NCI-H345 treated with DMSO at 0.1 percent for 48 hours (cell line): ENCODE measurements around the gene FBF1.
A peak's percentile ranks its signal among the peaks of the same experiment; 100 is the strongest.
"Not testable (repeated sequence)": the region's sequence is repeated elsewhere in the genome, so short reads cannot be mapped to it uniquely, and the experiment has no call there.

Source experiments
- DNase-seq: peaks from one replicate; lab custom pipeline; 2025; ENCODE audit not compliant: unreplicated experiment; lab: John Stamatoyannopoulos, UW

FBF1 gene, protein sequence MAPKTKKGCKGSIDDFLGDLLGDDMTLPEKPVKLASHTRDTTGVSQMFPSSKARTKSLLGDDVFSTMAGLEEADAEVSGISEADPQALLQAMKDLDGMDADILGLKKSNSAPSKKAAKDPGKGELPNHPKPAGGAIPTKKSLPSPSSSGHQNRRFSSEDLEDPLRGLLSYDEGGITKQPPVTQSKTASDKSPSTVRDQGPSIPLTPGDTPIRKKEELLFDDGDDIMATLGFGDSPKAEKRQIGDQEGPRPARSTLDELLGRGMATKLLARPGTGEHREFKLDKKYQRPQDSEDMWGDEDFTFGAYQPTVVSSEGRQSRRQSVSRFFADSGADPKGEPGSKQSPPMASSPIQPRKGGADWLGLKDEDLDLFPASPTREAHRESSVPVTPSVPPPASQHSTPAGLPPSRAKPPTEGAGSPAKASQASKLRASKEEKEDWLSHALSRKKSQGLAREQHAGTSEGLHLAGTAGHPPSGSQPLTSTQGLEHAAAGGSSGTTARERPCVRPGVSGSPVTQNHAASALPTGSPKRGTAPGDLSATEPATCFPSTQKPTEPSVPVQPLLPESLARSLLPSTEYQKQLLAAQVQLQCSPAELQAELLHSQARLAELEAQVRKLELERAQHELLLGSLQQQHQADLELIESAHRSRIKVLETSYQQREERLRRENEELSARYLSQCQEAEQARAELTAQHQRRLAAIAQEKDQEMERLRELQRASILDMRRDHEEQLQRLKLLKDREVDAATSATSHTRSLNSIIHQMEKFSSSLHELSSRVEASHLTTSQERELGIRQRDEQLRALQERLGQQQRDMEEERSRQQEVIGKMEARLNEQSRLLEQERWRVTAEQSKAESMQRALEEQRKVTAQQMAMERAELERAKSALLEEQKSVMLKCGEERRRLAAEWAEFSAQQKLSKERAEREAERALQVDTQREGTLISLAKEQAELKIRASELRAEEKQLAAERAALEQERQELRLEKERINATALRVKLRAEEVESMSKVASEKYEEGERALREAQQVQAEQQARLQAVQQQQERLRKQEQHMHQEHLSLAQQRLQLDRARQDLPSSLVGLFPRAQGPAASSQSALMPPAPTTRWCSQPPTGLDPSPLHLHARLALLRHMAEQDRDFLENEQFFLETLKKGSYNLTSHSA

DNA sequence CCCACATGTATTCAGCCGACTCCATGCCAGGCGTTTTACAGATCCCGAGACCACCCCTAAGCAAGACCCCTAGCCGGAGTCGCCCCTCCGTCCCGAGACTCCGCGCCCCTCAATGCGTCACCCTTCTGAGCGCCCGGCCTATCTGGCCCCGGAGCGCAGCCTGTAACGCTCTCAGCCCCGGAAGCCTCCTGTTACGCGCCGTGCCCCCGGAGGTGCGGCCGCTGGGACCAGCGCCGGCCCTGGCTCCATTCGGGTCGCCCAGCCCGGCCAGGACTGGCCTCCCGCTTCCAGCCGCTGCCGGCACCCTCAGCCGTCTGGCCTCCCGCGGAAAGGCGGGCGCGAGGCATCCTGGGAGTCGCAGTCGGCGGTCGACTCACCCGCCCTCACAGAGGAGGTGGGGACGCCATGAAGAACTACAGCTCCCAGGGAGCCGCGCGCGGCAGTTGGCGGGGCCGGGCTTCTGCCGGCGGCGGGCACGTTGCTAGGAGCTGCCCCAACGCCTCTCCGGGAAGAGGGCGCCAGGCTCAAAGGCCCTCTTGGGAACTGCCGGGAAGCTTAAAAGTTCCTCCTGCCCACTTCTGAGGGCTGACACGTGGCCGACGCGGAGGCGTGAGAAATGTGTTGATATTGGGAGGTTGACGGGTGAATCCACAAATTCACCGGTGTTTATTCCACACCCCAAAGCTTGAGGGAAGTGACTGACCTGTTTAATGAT, at the start of gene FBF1:
Gene FBF1, minus strand, starts transcription at position 316 of the 715 bp plus-strand sequence. CDS start 2,893 bp downstream, outside the sequence.
- peak; percentile 95 for DNase-seq

DNA sequence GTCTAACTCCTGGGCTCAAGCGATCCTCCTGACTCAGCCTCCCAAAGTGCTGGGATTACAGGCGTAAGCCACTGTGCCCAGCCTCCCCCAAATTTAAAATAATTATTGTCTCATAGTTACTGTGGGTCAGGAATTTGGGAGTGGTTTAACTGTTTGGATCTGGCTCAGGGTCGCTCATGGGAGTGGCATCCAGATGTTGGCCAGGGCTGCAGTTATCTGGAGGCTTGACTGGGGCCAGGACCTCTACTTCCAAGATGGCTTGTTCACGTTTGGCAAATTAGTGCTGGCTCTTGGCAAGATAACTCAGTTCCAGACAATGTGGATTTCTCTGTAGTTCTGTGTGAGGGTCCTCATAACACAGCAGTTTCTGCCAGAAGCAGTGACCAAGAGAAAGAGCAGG, 46.2 kb upstream of the FBF1 start:
- DNase-seq, result no peak

DNA sequence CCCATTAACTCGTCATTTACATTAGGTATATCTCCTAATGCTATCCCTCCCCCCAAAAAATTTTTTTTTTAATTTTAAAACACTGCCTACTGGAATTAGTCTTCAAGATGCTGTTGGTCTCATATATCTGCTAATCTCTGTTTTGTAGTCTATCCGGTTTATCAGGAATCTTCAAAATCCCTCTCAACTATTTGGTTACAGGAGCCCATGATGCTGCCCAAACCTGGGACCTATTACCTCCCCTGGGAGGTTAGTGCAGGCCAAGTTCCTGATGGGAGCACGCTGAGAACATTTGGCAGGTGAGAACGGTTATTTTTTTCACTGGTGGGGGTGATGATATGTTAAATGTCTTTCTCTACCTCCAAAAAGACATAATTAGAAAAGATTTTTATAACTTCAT, 45.1 kb upstream of the FBF1 start:
- DNase-seq, result no peak

DNA sequence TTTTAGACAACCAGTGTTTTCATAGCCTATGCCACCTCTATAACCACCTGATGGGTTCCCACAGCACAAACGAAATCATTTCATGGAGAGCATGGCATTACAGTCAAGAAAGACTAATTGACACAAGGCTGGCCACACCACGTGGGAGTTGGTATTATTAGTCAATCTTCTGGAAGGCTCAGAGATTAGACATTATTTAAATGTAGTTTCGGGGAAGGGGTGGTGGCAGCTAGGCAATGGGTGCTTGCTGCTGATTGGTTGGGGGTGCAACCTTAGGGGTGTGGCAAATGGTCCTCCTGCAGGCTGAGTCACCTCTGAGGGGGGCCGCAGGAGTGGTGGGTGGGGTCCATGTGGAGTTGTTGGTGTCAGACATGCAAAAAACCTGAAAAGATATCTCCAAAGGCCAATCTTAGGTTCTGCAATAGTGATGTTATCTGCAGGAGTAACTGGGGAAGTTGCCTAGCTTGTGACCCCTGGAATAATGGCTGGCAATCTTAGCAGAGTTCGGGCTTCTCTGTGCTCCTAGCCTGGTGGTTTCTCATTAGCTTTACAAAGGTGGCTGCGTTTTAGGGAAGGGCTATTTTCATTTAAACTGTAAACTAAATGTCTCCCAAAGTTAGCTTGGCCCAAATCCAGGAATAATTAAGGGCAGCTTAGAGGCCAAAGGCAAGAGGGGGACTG, 42.8 kb upstream of the FBF1 start:
- DNase-seq, result no peak

DNA sequence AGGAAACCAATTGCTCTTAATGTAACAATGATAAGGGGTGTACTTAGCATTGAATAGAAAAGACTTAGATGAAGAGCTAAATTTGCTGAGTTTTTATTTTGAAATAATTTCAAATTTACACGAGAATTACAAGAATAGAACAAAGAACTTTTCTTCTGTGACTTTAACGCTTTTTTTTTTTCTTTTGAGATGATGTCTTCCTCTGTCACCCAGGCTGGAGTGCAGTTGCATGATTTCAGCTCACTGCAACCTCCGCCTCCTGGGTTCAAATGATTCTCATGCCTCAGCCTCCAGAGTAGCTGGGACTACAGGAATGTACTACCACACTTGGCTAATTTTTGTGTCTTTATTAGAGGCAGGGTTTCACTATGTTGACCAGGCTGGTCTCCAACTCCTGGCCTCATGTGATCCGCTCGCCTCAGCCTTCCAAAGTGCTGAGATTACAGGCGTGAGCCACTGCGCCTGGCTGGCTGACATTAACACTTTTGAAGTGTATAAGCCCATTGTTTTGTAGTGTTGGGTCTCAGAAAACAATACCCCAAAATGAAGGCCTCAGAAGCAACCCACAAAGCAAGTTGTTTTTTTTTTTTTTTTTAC, 40.3 kb upstream of the FBF1 start:
- no peak for DNase-seq

DNA sequence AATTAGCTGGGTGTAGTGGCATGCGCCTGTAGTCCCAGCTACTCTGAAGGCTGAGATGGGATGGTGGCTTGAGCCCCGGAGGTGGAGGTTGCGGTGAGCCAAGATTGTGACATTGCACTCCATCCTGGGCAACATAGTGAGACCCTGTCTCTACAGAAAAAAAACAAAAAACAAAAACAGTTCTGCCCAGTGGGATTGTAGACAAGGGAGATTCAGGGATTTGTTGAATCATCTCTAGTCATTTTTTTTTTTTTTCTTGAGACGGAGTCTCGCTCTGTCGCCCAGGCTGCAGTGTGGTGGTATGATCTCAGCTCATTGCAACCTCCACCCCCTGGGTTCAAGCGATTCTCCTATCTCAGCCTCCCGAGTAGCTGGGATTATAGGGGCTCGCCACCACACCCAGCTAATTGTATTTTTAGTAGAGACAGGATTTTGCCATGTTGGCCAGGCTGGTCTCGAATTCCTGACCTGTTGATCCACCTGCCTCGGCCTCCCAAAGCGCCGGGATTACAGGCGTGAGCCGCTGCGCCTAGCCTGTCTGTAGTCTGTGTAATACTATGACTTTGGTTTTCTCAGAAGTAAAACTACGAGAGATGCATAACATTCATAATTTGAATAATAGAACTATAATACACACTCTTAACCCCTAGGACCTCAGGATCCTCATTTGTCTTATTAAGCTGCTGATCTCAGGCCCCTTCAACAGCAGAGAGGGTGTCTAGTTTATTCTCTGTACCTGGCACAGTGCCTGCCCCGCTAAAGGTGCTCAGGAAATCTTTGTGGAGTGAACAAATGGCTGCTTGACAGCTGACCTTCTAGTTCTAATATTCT, 39.6 kb upstream of the FBF1 start:
- DNase-seq, result no peak

DNA sequence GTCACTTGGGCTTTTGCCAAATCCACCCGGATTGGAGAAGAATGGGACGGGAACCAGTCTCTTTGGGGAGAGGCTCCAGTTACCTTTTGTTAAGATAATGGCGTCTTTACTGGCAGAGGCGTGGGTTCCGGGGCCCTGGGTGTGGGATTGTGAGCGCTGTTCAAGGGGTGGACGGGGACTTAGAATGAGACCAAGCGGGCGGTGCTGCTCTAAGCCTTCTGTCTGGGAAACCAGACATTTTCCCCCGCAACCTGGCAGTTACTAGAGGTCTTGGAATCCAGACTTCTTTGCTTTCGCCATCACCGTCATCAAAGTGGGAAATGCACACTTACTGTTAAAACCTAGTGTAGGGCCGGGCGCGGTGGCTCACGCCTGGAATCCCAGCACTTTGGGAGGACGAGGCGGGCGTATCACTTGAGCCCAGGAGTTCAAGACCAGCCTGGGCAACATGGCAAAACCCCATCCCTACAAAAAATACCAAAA, 38.9 kb upstream of the FBF1 start:
- no peak for DNase-seq

DNA sequence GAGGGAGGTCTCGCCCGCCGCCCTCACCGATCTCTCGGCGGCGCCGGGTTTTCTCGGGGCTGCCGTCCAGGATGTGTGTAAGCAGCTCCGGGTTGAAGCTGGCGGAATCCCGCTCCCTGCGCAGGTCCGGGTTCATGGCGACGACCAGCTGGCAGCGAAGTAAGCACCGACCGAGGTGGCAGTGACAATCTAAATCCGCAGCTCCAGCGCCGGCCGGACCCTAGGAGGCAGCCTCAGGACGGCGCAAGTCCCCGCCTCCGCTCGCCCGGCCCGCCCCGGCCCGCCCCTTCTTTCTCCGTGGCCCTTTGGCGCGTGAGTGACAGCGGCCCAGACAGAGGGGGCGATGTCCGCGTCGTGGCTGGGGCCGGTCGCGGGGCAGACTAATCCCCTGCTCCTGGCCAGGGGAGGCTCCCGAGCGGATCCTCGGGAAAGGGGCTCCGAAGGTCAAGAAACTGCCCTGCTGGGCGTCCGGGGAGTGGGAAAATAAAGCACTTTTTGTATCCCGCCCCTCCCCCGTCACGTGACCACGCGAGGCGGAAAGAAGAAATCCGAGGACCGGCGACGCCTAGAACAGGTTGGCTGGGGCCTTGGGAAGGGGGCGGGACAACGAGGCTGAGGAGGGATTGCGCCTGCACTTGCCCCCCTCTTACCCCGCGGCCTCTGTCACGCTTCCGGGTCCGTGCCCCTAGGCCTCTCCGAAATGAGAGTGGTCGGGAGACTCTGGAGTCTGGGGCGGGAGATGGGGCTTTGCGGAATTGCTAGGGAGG, 38.3 kb upstream of the FBF1 start, which contains the start of the genes ACOX1 and TEN1:
Gene ACOX1, minus strand, starts transcription at position 229 of the 767 bp plus-strand sequence. Its CDS starts 93 bp downstream, at position 136.
Gene TEN1, plus strand, starts transcription at position 303 of the 767 bp plus-strand sequence. CDS start 6,953 bp downstream, outside the sequence.
- peak; percentile 97 for DNase-seq

DNA sequence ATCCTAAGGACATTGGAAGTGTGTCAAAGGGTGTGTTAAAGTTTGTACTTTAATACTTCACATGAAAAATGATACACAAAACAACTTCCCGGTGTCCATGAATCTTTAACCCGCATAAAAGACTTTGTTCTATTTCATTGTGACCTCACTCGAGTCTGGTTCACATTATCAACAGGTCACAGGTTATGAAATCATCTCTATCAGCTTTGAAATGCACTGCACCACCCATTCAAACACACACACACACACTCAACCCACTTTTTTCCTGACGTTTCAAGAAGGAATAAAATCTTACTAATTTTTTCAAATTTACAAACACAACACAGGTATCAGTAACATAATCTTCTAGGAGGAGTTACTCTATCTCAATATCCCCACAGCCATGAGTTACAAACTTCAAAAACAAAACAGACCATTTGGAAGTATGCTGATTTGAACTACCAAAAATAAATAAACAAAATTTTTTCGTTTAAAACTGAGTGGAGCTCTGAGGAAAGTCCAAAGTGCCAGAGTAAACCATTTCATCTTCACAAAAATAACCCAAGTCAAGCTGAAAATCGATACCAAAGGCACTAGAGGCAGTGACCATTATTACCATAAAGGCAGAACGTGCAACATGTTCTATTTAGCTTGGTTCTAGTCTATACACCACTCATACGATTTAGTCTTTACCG, 35.5 kb upstream of the FBF1 start:
- no peak for DNase-seq

DNA sequence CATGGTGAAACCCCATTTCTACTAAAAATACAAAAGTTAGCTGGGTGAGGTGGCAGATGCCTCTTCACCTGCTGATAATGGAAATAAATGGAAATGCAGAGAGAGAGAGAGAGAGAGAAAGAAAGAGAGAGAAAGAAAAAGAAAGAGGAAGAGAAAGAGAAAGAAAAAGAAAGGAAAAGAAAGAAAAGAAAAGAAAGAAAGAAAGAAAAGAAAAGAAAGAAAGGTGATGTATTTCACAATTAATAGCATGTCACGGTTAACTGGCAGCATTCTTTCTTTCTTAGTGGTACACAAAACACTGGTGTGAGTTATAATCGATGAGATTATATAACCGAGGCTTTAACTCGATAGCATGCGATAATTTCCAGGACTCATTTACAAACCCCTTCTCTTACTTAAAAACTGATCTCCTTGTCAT, 34.9 kb upstream of the FBF1 start:
- DNase-seq, result no peak

DNA sequence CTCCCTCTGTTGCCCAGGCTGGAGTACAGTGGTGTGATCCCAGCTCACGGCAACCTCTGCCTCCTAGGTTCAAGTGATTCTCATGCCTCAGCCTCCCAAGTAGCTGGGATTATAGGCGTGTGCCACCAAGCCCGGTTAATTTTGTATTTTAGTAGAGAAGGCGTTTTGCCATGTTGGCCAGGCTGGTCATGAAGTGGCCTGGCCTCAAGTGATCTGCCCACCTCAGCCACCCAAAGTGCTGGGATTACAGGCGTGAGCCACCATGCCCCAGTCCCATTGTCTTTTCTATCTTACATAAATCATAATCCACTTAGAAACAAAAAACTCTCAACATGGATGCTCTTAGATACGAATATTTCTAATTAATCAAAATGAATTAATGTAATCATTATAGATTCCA, 34.3 kb upstream of the FBF1 start:
- not testable (repeated sequence) for DNase-seq

DNA sequence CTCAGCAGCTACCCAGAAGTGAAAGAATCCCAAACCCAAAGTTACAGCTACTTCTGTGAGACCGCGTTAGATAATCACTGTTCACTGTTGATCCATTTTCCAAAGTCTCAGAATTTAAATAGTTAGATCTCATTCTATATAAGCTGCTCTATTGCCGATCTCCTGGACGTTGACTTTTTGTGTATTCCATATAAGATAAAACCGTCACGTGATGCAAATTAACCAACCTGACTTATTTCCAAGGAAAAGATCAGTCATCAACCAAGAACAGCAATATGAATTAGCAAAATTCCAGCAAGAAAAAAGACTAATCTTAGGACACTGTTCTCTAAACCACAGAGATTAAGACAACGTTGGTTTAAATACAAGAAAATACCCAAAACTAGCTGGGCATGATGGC, 29.8 kb upstream of the FBF1 start:
- DNase-seq, result no peak

DNA sequence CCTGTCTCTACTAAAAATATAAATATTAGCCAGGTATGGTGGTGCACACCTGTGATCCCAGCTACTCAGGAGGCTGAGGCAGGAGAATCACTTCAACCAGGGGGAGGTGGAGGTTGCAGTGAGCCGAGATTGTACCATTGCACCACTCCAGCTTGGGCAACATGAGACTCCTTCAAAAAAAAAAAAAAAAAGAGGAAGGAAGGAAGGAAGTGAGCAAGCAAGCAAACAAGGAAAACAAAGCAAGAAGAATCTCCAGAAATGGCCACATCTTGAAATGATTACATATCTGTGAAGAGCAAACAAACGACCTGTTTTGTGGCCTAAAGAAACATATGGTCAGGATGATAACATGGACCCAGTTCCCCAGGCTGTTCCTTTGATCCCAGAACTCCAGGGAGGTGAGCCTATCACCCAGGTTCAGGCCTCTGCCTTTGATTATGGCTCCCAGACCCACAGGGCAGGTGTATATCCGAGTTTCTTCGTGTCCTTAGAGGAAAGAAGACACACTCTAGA, 29.2 kb upstream of the FBF1 start:
- DNase-seq, result no peak

DNA sequence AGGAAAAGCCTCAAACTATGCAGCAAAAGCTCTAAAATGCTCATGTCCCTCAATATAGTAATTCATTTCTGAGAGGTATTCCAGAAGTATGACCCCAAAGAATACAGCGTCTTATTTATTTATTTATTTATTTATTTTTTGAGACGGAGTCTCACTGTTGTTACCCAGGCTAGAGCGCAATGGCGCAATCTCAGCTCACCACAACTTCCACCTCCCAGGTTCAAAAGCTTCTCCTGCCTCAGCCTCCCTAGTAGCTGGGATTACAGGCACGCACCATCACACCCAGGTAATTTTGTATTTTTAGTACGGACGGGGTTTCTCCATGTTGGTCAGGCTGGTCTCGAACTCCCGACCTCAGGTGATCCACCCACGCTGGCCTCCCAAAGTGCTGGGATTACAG, 28.2 kb upstream of the FBF1 start:
- not testable (repeated sequence) for DNase-seq

DNA sequence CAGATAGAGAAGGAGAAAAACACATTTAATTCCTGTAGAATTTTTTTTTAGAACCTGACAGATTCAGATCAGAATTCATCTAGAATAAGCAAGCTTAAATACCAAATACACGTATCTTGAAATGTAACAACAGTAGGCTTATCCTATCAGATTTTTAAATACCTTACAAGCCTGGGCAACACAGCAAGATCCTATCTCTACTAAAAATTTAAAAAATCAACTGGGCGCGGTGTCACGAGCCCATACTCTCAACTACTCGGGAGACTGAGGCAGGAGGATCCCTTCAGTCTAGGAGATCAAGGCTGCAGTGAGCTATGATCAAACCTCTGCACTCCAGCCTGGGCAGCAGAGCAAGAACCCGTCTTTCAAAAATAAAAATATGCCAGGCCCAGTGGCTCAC, 24.6 kb upstream of the FBF1 start:
- DNase-seq, result no peak

DNA sequence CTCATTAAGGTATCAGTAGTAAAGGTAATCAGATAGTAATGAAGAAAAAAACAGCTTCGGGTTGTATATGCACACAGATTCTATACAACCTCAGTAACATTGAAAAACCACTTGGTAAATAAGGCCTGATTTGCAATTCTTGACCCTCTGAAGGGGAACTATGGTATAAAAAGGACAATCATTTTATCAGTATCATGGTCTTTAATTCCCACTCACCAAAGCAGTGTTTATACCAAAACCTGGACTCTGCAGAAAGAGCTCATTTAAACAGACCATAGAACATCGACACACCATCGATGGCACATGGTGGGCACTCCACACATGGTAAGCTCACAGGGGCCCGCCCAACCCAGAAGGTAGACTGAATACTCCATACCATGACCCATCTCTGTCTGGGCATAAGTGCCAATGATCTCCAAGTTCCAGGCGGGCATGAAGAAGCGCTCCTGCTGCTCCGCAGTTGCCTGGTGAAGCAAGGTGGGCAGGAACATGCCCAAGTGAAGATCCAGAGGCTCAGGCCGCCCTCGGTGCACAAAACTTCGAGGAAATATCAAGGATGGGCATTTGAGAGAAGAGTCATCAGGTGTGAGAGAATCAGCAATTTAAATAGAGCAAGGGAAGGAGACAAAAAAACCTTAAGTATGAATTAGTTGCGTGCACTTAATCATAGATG, 19.1 kb upstream of the FBF1 start:
- DNase-seq, result no peak
